ENCODE results near the gene TEX14. TPM values are rescaled to one million over a fixed set of nuclear protein-coding genes. Genes with fewer than 3 reads are reported as not detected.
A peak's percentile ranks its signal among the peaks of the same experiment; 100 is the strongest.

The TEX14 gene
- total RNA-seq, 1 experiment from 2014 or later = 0.89 TPM

- peak overlapping the region; percentile 88 for H3K4me2 ChIP-seq (ENCODE audit: low read length)
- intact Hi-C loops (cut with micrococcal nuclease) = loop anchor here (2.0 kb wide), 1 partner anchor 106 kb away; no protein-coding TSS in a partner anchor
- no peak overlapping the region for H2AFZ ChIP-seq (ENCODE audit: low read depth, low read length, poor library complexity, severe bottlenecking)
- H3K9me2 ChIP-seq (ENCODE audit: insufficient read depth) = no peaks in the 10 kb centered on the region
- H4K20me1 ChIP-seq (ENCODE audit: insufficient read depth) = no peaks in the 10 kb centered on the region
- no peaks in the 10 kb centered on the region for H3K9me3 ChIP-seq (ENCODE audit: control insufficient read depth in 1 of 2, insufficient read depth in 1 of 2, low read depth in 1 of 2, low read length in 2 of 2)
- ChIA-PET RAD21 (ENCODE audit: low non-redundant PET in 1 of 2, low total read pairs in 2 of 2, uncharacterized antibody in 2 of 2, unreplicated experiment in 2 of 2) (no interaction called here), POLR2A (interaction anchor here (0.8 to 5.7 kb wide), 5 partner anchors 14 to 62 kb away, joined by 3 to 49 read pairs (median 10); no protein-coding TSS in a partner anchor), CTCF (no interaction called here)
- H3K36me3 ChIP-seq (ENCODE audit: control insufficient read depth in 1 of 2, insufficient read depth in 2 of 2, low read length in 2 of 2) = peaks cover 6 to 11% of the 10 kb centered on the region in 2 experiments; a peak in 3 of 4 replicates
- no peak for ATAC-seq
- no peaks in the 10 kb centered on the region for H3K27me3 ChIP-seq (ENCODE audit: insufficient read depth, low read length)
- no peak for DNase-seq (ENCODE audit: low read depth, low spot score)
- H3K27ac ChIP-seq (ENCODE audit: low read depth, low read length) = peak overlapping the region; percentile 69; the same call in 1 of the 2 replicates
- BruUV-seq (replicated peaks) = no TSS peak
- H3K9ac ChIP-seq (ENCODE audit: low read length) = peak overlapping the region; percentile 89
- H3K79me2 ChIP-seq (ENCODE audit: insufficient read depth, low read length) = peaks cover 42% of the 10 kb centered on the region
- peak overlapping the region; percentile 59 to 77 for H3K4me3 ChIP-seq (replicated peaks in 1 of 2; ENCODE audit: low read depth in 1 of 2, low read length in 2 of 2)
- TF ChIP-seq POLR2A (IDR thresholded peaks at IDR 0.05; ENCODE audit: borderline replicate concordance, extremely low read depth, insufficient read depth, insufficient read length) = no peak
- peak; percentile 3; the same call in 1 of the 2 replicates for TF ChIP-seq SP1 (IDR thresholded peaks at IDR 0.05; ENCODE audit: low read depth)
- peaks cover 13 to 18% of the 10 kb centered on the region in 2 experiments; a peak in 3 of 4 replicates for H3K4me1 ChIP-seq (ENCODE audit: control insufficient read depth in 1 of 2, insufficient read depth in 2 of 2, low read length in 2 of 2)
Observed at GRCh38 chr17:58693208-58693607, 1.4 kb upstream of the TEX14 start.

- H3K36me3 ChIP-seq (ENCODE audit: control insufficient read depth in 1 of 2, insufficient read depth in 2 of 2, low read length in 2 of 2) = peaks cover 6 to 11% of the 10 kb centered on the region in 2 experiments; a peak in 3 of 4 replicates
- no peaks in the 10 kb centered on the region for H4K20me1 ChIP-seq (ENCODE audit: insufficient read depth)
- ChIA-PET CTCF (no interaction called here), RAD21 (ENCODE audit: low non-redundant PET in 1 of 2, low total read pairs in 2 of 2, uncharacterized antibody in 2 of 2, unreplicated experiment in 2 of 2) (no interaction called here), POLR2A (interaction anchor here (0.8 to 5.7 kb wide), 6 partner anchors 9 to 61 kb away, joined by 3 to 49 read pairs (median 8); no protein-coding TSS in a partner anchor)
- H3K4me3 ChIP-seq (replicated peaks in 1 of 2; ENCODE audit: low read depth in 1 of 2, low read length in 2 of 2) = peak within 1 kb of the TSS; percentile 59 to 77
- H2AFZ ChIP-seq (ENCODE audit: low read depth, low read length, poor library complexity, severe bottlenecking) = peak within 1 kb of the TSS; percentile 32
- ATAC-seq (peak; percentile 98), DNase-seq (ENCODE audit: low read depth, low spot score) (peak; percentile 93)
- TSS peak; percentile 100 for BruUV-seq (replicated peaks)
- H3K9ac ChIP-seq (ENCODE audit: low read length) = peak within 1 kb of the TSS; percentile 89
- peak within 1 kb of the TSS; percentile 88 for H3K4me2 ChIP-seq (ENCODE audit: low read length)
- intact Hi-C loops (cut with micrococcal nuclease) = loop anchor here (1.0 to 2.0 kb wide), 2 partner anchors 106 to 174 kb away; no protein-coding TSS in a partner anchor
- no peaks in the 10 kb centered on the region for H3K9me2 ChIP-seq (ENCODE audit: insufficient read depth)
- H3K9me3 ChIP-seq (ENCODE audit: control insufficient read depth in 1 of 2, insufficient read depth in 1 of 2, low read depth in 1 of 2, low read length in 2 of 2) = no peaks in the 10 kb centered on the region
- no peaks in the 10 kb centered on the region for H3K27me3 ChIP-seq (ENCODE audit: insufficient read depth, low read length)
- H3K79me2 ChIP-seq (ENCODE audit: insufficient read depth, low read length) = peaks cover 42% of the 10 kb centered on the region
- peaks cover 13 to 18% of the 10 kb centered on the region in 2 experiments; a peak in 3 of 4 replicates for H3K4me1 ChIP-seq (ENCODE audit: control insufficient read depth in 1 of 2, insufficient read depth in 2 of 2, low read length in 2 of 2)
- peak within 1 kb of the TSS; percentile 69 for H3K27ac ChIP-seq (ENCODE audit: low read depth, low read length)
- TF ChIP-seq RAD21 (IDR thresholded peaks at IDR 0.05; ENCODE audit: low read depth) = peak; percentile 27
- no peak for TF ChIP-seq CEBPB (IDR thresholded peaks at IDR 0.05; ENCODE audit: low read depth)
- TF ChIP-seq SP1 (IDR thresholded peaks at IDR 0.05; ENCODE audit: low read depth) = no peak; the same call in 1 of the 2 replicates
- TF ChIP-seq ZNF274 (IDR thresholded peaks at IDR 0.05; ENCODE audit: low read depth, low read length) = no peak
- no peak for TF ChIP-seq REST (IDR thresholded peaks at IDR 0.05; ENCODE audit: low read depth)
- TF ChIP-seq SIN3A (IDR thresholded peaks at IDR 0.05; ENCODE audit: low read depth) = peak; percentile 93
- TF ChIP-seq EGR1 (IDR thresholded peaks at IDR 0.05; ENCODE audit: low read depth) = peak; percentile 75
- TF ChIP-seq TCF7L2 (IDR thresholded peaks at IDR 0.05; ENCODE audit: borderline replicate concordance, extremely low read depth, insufficient read depth, insufficient read length) = peak; percentile 83
- TF ChIP-seq EZH2 (IDR thresholded peaks at IDR 0.05) = no peak
- peak; percentile 79; the same call in 1 of the 2 replicates for TF ChIP-seq CBX3 (IDR thresholded peaks at IDR 0.05; ENCODE audit: low read depth)
- no peak for TF ChIP-seq SRF (IDR thresholded peaks at IDR 0.05; ENCODE audit: low read depth)
- peak; percentile 97 for TF ChIP-seq ZFX (IDR thresholded peaks at IDR 0.05)
- no peak for TF ChIP-seq FOSL1 (IDR thresholded peaks at IDR 0.05; ENCODE audit: low read depth)
- peak; percentile 97 for TF ChIP-seq POLR2A (IDR thresholded peaks at IDR 0.05; ENCODE audit: borderline replicate concordance, extremely low read depth, insufficient read depth, insufficient read length)
- TF ChIP-seq ATF3 (IDR thresholded peaks at IDR 0.05) = no peak
- no peak for TF ChIP-seq EZH2phosphoT487 (IDR thresholded peaks at IDR 0.05; ENCODE audit: borderline replicate concordance)
Observed at GRCh38 chr17:58692239-58693055, 602 bp upstream of the TEX14 start, which contains the start of gene RAD51C. Gene RAD51C, plus strand, starts transcription at chr17:58692602. Its CDS starts 42 bp downstream, at chr17:58692644.
